ENCODE data around the gene APCDD1.

DNA sequence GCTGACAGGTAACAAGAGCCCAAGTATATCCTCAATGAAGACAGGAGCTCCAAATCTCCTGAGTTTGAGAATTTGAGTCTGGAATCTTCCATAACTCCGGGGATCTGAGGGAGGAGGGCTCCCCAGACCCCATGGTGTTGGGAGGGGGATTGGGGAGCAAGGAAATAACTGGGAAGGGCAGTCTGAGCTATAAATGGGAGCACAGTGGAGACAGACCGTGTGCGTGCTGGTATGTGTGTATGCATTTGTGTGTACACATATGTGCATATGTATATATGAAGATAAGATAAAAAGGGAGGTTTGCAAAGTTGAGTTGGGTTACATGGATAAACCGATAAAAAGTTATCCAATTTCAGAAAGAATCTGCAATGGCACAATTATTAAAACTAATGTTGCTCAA, 2.3 kb downstream of the APCDD1 start:
- TF ChIP-seq, protein P1, sequence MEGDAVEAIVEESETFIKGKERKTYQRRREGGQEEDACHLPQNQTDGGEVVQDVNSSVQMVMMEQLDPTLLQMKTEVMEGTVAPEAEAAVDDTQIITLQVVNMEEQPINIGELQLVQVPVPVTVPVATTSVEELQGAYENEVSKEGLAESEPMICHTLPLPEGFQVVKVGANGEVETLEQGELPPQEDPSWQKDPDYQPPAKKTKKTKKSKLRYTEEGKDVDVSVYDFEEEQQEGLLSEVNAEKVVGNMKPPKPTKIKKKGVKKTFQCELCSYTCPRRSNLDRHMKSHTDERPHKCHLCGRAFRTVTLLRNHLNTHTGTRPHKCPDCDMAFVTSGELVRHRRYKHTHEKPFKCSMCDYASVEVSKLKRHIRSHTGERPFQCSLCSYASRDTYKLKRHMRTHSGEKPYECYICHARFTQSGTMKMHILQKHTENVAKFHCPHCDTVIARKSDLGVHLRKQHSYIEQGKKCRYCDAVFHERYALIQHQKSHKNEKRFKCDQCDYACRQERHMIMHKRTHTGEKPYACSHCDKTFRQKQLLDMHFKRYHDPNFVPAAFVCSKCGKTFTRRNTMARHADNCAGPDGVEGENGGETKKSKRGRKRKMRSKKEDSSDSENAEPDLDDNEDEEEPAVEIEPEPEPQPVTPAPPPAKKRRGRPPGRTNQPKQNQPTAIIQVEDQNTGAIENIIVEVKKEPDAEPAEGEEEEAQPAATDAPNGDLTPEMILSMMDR (conservative IDR thresholded peaks at IDR 0.05 in 1 of 2, IDR thresholded peaks at IDR 0.05 in 1 of 2; ENCODE audit: low read depth in 1 of 2, low read length in 2 of 2), result no peak
- no peak for TF ChIP-seq EZH2 (IDR thresholded peaks at IDR 0.05; ENCODE audit: low read length, missing control alignments)
